Fibroblast of the conjunctiva (primary cell): ENCODE data around the gene DCP1B.

ENCODE experiments used
- DNase-seq: peaks from one replicate; pipeline ENCODE4 v3.0.0-alpha.2; 2010; ENCODE audit warnings: low read depth

DCP1B gene

GRCh38 chr12:1934831-1935230 lies 69.4 kb downstream of the DCP1B start:
- no peak for DNase-seq

GRCh38 chr12:1934068-1934467 lies 70.2 kb downstream of the DCP1B start:
- no peak for DNase-seq

GRCh38 chr12:1933342-1934051 lies 70.8 kb downstream of the DCP1B start:
- DNase-seq: no peak

- no peak for DNase-seq
Observed at GRCh38 chr12:1932264-1932777, 71.9 kb downstream of the DCP1B start.

- DNase-seq: no peak
Observed at GRCh38 chr12:1931642-1932041, 72.6 kb downstream of the DCP1B start.

- no peak for DNase-seq
Observed at GRCh38 chr12:1930803-1931597, 73.3 kb downstream of the DCP1B start.

GRCh38 chr12:1929985-1930802 lies 74.1 kb downstream of the DCP1B start:
- no peak for DNase-seq

GRCh38 chr12:1929241-1929984 lies 74.8 kb downstream of the DCP1B start:
- DNase-seq: no peak

GRCh38 chr12:1928439-1929121 lies 75.7 kb downstream of the DCP1B start:
- no peak for DNase-seq

- DNase-seq: no peak
Observed at GRCh38 chr12:1927751-1928351, 76.4 kb downstream of the DCP1B start.

GRCh38 chr12:1927051-1927680 lies 77.1 kb downstream of the DCP1B start:
- no peak for DNase-seq

GRCh38 chr12:1926251-1926657 lies 78.0 kb downstream of the DCP1B start:
- DNase-seq: no peak

GRCh38 chr12:1925684-1926006 lies 78.6 kb downstream of the DCP1B start:
- no peak for DNase-seq

- DNase-seq: no peak
Observed at GRCh38 chr12:1924996-1925683, 79.1 kb downstream of the DCP1B start.

GRCh38 chr12:1922985-1923384 lies 81.3 kb downstream of the DCP1B start:
- DNase-seq: no peak

- DNase-seq: no peak
Observed at GRCh38 chr12:1922075-1922709, 82.1 kb downstream of the DCP1B start.

- DNase-seq: no peak
Observed at GRCh38 chr12:1920971-1921370, 83.3 kb downstream of the DCP1B start.

GRCh38 chr12:1920436-1920835 lies 83.8 kb downstream of the DCP1B start:
- no peak for DNase-seq

- DNase-seq: no peak
Observed at GRCh38 chr12:1919763-1920162, 84.5 kb downstream of the DCP1B start.
